Measurements from ENCODE around the gene MYO1C. TPM values are rescaled to one million over a fixed set of nuclear protein-coding genes. Genes with fewer than 3 reads are reported as not detected.
"Not testable (repeated sequence)": the region's sequence is repeated elsewhere in the genome, so short reads cannot be mapped to it uniquely, and the experiment has no call there.

MYO1C gene
- total RNA-seq, 1 donor: 267 TPM

DNA sequence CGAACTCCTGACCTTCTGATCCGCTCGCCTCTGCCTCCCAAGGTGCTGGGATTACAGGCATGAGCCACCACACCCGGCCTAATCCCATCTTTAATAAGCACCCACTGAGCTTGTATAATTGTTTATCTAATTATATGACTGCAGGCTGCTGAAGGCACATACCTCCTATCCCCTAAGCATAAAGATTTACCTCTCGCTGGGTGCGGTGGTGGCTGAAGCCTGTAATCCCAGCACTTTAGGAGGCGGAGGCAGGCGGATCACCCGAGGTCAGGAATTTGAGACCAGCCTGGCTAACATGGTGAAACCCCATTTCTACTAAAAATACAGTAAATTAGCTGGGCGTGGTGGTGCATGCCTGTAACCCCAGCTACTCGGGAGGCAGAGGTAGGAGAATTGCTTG lies 72.3 kb downstream of the MYO1C start:
- no peak overlapping the region for H3K4me3 ChIP-seq (ENCODE audit: low read depth, low read length)
- no peak for DNase-seq (ENCODE audit: low read depth)
- TF ChIP-seq, protein P1, sequence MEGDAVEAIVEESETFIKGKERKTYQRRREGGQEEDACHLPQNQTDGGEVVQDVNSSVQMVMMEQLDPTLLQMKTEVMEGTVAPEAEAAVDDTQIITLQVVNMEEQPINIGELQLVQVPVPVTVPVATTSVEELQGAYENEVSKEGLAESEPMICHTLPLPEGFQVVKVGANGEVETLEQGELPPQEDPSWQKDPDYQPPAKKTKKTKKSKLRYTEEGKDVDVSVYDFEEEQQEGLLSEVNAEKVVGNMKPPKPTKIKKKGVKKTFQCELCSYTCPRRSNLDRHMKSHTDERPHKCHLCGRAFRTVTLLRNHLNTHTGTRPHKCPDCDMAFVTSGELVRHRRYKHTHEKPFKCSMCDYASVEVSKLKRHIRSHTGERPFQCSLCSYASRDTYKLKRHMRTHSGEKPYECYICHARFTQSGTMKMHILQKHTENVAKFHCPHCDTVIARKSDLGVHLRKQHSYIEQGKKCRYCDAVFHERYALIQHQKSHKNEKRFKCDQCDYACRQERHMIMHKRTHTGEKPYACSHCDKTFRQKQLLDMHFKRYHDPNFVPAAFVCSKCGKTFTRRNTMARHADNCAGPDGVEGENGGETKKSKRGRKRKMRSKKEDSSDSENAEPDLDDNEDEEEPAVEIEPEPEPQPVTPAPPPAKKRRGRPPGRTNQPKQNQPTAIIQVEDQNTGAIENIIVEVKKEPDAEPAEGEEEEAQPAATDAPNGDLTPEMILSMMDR (IDR thresholded peaks at IDR 0.05; ENCODE audit: insufficient read depth, low read depth, low read length): no peak

DNA sequence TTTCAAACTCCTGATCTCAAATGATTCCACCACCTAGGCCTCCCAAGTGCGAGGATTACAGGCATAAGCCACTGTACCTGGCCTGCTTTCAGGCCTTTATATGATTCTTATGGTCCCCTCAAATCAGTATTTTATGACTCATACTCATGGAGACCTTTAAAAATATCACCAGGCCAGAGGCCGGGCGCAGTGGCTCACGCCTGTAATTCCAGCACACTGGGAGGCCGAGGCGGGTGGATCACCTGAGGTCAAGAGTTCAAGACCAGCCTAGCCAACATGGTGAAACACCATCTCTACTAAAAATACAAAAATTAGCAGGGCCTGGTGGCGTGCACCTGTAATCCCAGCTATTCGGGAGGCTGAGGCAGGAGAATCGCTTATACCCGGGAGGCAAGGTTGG lies 74.0 kb downstream of the MYO1C start:
- not testable (repeated sequence) for DNase-seq (ENCODE audit: low read depth); H3K4me3 ChIP-seq (ENCODE audit: low read depth, low read length)

DNA sequence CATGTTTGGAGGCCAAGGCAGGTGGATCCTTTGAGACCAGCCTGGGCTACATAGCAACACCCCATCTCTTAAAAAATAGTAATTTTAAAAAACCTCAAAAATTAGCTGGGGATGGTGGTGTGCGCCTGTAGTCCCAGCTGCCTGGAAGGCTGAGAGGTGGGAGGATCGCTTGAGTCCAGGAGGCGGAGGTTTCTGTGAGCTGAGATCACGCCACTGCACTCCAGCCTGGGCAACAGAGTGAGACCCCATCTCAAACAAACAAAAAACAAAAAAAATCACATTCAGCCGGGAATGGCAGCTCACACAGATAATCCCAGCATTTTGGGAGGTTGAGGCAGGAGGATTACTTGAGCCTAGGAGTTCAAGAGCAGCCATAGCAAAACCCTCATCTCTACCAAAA lies 76.1 kb downstream of the MYO1C start:
- no peak for DNase-seq (ENCODE audit: low read depth)
- no peak overlapping the region for H3K4me3 ChIP-seq (ENCODE audit: low read depth, low read length)
- TF ChIP-seq, protein P1 (IDR thresholded peaks at IDR 0.05; ENCODE audit: insufficient read depth, low read depth, low read length): no peak

DNA sequence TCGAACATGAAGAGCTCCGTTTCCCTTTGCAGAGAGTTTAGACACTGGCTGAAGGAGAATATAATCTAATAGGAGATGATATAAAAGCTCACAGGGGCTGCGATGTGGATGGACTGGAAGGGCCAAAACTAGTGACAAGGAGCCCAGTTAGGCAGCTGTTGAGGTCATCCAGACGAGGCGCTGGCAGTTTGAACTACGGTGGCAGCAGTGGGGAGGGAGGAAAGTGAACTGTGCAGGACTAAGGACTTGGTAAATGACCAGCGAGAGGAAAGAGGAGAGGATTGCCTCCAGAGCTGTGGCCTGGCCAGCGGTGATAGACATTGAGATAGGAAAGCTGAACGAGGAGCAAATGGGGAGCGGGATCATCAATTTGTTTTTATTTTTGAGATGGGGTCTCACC lies 77.9 kb downstream of the MYO1C start:
- no peak for DNase-seq (ENCODE audit: low read depth)
- TF ChIP-seq, protein P1 (IDR thresholded peaks at IDR 0.05; ENCODE audit: insufficient read depth, low read depth, low read length): no peak
- H3K4me3 ChIP-seq (ENCODE audit: low read depth, low read length): no peak overlapping the region

Other genes starting within 250 kb of the MYO1C start
- gene BHLHA9, start 222.2 kb downstream of the MYO1C start, total RNA-seq: not detected in 2 replicates
- gene TRARG1, start 213.0 kb downstream of the MYO1C start, total RNA-seq: not detected in 2 replicates
- 458 and 562 TPM in 2 replicates for gene YWHAE, start 92.5 kb downstream of the MYO1C start, total RNA-seq
- 99.5 and 149 TPM in 2 replicates for gene CRK, start 36.5 kb downstream of the MYO1C start, total RNA-seq
- 19.9 and 23.5 TPM in 2 replicates for gene INPP5K, start 23.9 kb upstream of the MYO1C start, total RNA-seq
- gene PITPNA, start 70.1 kb upstream of the MYO1C start, total RNA-seq: 20.9 and 24.2 TPM in 2 replicates
- gene SLC43A2, start 136.1 kb upstream of the MYO1C start, total RNA-seq: 3.5 and 8.6 TPM in 2 replicates
- gene SCARF1, start 153.0 kb upstream of the MYO1C start, total RNA-seq: 0.64 and 1.3 TPM in 2 replicates
- gene RILP, start 157.2 kb upstream of the MYO1C start, total RNA-seq: 7.4 and 9.1 TPM in 2 replicates
- 107 and 117 TPM in 2 replicates for gene PRPF8, start 192.2 kb upstream of the MYO1C start, total RNA-seq
- gene TLCD2, start 217.7 kb upstream of the MYO1C start, total RNA-seq: 3.5 and 3.9 TPM in 2 replicates
- 26.8 and 34.5 TPM in 2 replicates for gene WDR81, start 232.0 kb upstream of the MYO1C start, total RNA-seq